OCI-LY3 (cell line): ENCODE measurements around the gene TXLNA.

Experiments
- EZH2phosphoT487 ChIP-seq: fragments of 200-600 bp; shearing (Covaris generic); IDR thresholded peaks from 2 replicates; pipeline ENCODE4 v1.6.1; 2018; ENCODE audit warnings: antibody characterized with exemption, mixed run types, low read depth
- TF ChIP-seq, protein P1 (sequence below): fragments of 200-600, 300-600 bp; sonication (generic); IDR thresholded peaks from 2 replicates; pipeline ENCODE4 v1.5.1; 2014; ENCODE audit warnings: antibody characterized with exemption, low read length, low read depth

DNA sequence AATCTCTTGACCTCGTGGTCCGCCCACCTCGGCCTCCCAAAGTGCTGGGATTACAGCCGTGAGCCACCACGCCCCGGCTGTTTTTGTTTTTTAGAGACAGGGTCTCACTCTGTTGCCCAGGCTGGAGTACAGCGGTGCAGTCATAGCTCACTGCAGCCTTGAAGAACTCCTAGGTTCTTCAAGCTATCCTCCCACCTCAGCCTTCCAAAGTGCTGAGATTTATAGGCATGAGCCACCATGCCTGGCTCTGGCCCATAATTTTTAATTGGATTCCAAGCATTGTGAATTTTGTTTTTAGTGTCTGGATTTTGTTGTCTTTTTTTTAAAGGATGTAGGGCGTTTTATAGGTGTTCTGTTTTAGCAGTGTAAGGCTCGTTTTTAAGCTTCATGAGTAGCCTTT is 28.6 kb upstream of the TXLNA start:
- TF ChIP-seq, protein P1, sequence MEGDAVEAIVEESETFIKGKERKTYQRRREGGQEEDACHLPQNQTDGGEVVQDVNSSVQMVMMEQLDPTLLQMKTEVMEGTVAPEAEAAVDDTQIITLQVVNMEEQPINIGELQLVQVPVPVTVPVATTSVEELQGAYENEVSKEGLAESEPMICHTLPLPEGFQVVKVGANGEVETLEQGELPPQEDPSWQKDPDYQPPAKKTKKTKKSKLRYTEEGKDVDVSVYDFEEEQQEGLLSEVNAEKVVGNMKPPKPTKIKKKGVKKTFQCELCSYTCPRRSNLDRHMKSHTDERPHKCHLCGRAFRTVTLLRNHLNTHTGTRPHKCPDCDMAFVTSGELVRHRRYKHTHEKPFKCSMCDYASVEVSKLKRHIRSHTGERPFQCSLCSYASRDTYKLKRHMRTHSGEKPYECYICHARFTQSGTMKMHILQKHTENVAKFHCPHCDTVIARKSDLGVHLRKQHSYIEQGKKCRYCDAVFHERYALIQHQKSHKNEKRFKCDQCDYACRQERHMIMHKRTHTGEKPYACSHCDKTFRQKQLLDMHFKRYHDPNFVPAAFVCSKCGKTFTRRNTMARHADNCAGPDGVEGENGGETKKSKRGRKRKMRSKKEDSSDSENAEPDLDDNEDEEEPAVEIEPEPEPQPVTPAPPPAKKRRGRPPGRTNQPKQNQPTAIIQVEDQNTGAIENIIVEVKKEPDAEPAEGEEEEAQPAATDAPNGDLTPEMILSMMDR = no peak
- TF ChIP-seq EZH2phosphoT487 = no peak
